Measurements from ENCODE around the gene SSBP3. TPM values are rescaled to one million over a fixed set of nuclear protein-coding genes. Genes with fewer than 3 reads are reported as not detected.
A peak's percentile ranks its signal among the peaks of the same experiment; 100 is the strongest.

The SSBP3 gene
- total and polyA plus RNA-seq, 9 of the 15 experiments (the other 6 are each of a cell fraction or from before 2014, with no cell fraction given), result 8.7 to 108 (median 33.8) TPM

DNA sequence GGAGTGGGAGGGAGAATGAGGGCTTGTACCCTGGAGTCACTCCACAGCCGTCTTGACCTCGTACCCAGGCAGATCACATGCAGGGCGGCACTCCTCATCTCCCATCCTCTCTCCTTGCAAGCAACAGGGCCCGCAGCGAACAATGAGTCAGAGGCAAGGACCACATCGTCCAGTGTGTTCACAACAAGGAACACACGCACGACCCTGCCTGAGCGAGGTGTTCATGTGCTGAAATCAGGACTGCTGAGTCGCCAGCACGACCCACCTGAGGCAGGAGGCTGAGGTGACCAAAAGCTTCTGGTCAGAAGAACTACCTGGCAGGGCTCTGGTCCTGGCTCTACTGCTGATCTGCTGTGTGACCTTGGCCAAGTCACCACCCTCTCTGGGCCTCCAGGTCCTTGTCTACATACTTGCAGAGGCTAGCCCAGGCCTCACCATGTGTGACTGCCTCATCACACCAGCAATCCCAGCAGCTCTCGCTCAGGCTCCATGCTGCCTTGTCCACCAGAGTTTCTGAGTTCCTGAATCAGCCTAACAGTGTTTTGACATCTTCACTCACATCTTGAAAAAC lies 78.0 kb downstream of the SSBP3 start:
- DNase-seq (ENCODE audit: extremely low read depth in 1 of 4, low spot score in 3 of 4) (no peak), ATAC-seq (no peak), FAIRE-seq (peak; percentile 48)
- intact Hi-C loops (cut with micrococcal nuclease) (no loop called here), in situ Hi-C loops (cut with MboI) (no loop called here)
- H3K9me1 ChIP-seq (ENCODE audit: control insufficient read depth, insufficient read depth, low read length), result peaks cover 9% of the 10 kb centered on the region
- H2AFZ ChIP-seq (ENCODE audit: low read depth, low read length), result no peak overlapping the region
- ChIA-PET POLR2A (interaction anchor here (1.1 to 1.4 kb wide), 2 partner anchors 9 to 76 kb away, joined by 3 read pairs; no protein-coding TSS in a partner anchor), CTCF (ENCODE audit: low intra/inter-chr PET ratio) (no interaction called here)
- H4K20me1 ChIP-seq (replicated peaks; ENCODE audit: control insufficient read depth, insufficient read depth, low read length), result peaks cover 82% of the 10 kb centered on the region
- H3K79me2 ChIP-seq (ENCODE audit: control insufficient read depth, insufficient read depth, low read length), result peaks cover 90% of the 10 kb centered on the region
- no peak overlapping the region for H3K4me3 ChIP-seq
- no TSS peak for BruUV-seq (replicated peaks)
- H3K9me3 ChIP-seq (replicated peaks; ENCODE audit: control insufficient read depth, insufficient read depth, low read depth, low read length), result no peaks in the 10 kb centered on the region
- peaks cover 11% of the 10 kb centered on the region; the same call in 2 of the 3 replicates for H3K36me3 ChIP-seq (ENCODE audit: control insufficient read depth, insufficient read depth, low read length)
- peaks cover 14 to 29% of the 10 kb centered on the region in 2 experiments; a peak in 4 of 5 replicates for H3K4me1 ChIP-seq (replicated peaks in 1 of 2; ENCODE audit: control insufficient read depth in 2 of 2, insufficient read depth in 2 of 2, low read length in 2 of 2)
- no peak overlapping the region; the same call in 1 of the 2 replicates for H3K4me2 ChIP-seq (ENCODE audit: insufficient read depth, low read length)
- H3K27me3 ChIP-seq (ENCODE audit: control insufficient read depth in 2 of 2, insufficient read depth in 2 of 2, low read length in 2 of 2), result no peaks in the 10 kb centered on the region
- no peak overlapping the region for H3K27ac ChIP-seq (ENCODE audit: extremely low read depth, low read depth, low read length)
- peak overlapping the region in 1 of 2 experiments; percentile 41; a peak in 2 of 4 replicates for H3K9ac ChIP-seq (ENCODE audit: insufficient read depth in 1 of 2, low read depth in 2 of 2, low read length in 2 of 2)
- 77% methylated on average over 12 of the region's 12 CpGs for WGBS (ENCODE audit: insufficient coverage, low coverage, missing lambda C conversion rate)
- TF ChIP-seq ATF3 (IDR thresholded peaks at IDR 0.05) (no peak), ATF3 (CRISPR knock-in tag; conservative IDR thresholded peaks at IDR 0.05) (no peak), ZNF655 (CRISPR knock-in tag; IDR thresholded peaks at IDR 0.05) (no peak), POLR3A (IDR thresholded peaks at IDR 0.05; ENCODE audit: borderline replicate concordance, extremely low read depth, insufficient read depth, insufficient read length) (no peak), ZNF347 (CRISPR knock-in tag; IDR thresholded peaks at IDR 0.05; ENCODE audit: low read depth) (no peak), RCOR1 (IDR thresholded peaks at IDR 0.05; ENCODE audit: borderline replicate concordance in 1 of 2, low read depth in 2 of 2, low read length in 2 of 2) (peak in 1 of 2 experiments; percentile 79; a peak in 2 of 4 replicates), ZNF318 (IDR thresholded peaks at IDR 0.05; ENCODE audit: borderline replicate concordance in 1 of 2, low read depth in 1 of 2) (no peak), PTBP1 (IDR thresholded peaks at IDR 0.05; ENCODE audit: low read depth, low read length) (peak; percentile 71; the same call in 1 of the 2 replicates), TRIM24 (IDR thresholded peaks at IDR 0.05) (no peak), FOXK2 (conservative IDR thresholded peaks at IDR 0.05 in 1 of 2, IDR thresholded peaks at IDR 0.05 in 1 of 2; ENCODE audit: low read depth in 2 of 2) (no peak), HSF4 (CRISPR knock-in tag; IDR thresholded peaks at IDR 0.05; ENCODE audit: borderline replicate concordance) (no peak)
